Measurements from ENCODE around the gene SLC6A19. TPM values are rescaled to one million over a fixed set of nuclear protein-coding genes. Genes with fewer than 3 reads are reported as not detected.

Gene SLC6A19
- total RNA-seq, 1 experiment from 2014 or later, result not detected

DNA sequence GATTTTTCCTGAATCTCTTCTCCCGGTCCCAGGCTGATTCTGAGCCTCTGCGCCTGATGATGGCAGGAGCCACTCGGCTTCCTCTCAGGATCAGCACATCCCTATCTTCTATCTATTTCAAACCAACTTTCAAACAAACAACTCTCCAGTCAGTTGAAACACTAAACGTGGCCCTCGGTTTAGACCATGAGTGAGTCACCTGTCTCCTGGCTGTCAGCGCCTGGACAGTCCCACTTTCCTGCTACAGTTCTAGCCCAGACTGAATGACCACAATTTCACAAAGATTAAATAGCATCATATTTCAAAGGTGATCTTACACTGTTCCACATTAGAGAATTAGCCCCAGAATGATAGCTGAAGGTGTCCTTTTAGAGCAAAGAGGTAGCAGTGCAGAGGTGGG, 6.2 kb downstream of the SLC6A19 start:
- no peaks in the 10 kb centered on the region for H3K4me1 ChIP-seq (ENCODE audit: insufficient read depth, low read length, poor library complexity, severe bottlenecking)
- BruUV-seq (replicated peaks), result no TSS peak
- H3K9me3 ChIP-seq (ENCODE audit: low read depth, low read length, poor library complexity, severe bottlenecking), result no peaks in the 10 kb centered on the region
- intact Hi-C loops (cut with micrococcal nuclease; ENCODE audit: unreplicated experiment), result no loop called here
- H3K27me3 ChIP-seq (replicated peaks; ENCODE audit: insufficient read depth, low read depth, low read length, poor library complexity), result peaks cover 57% of the 10 kb centered on the region
- ChIA-PET CTCF (interaction anchor here (0.5 kb wide), 1 partner anchor 930 kb away, joined by 4 read pairs; no protein-coding TSS in a partner anchor), POLR2A (ENCODE audit: low non-redundant PET) (no interaction called here)
- no peak overlapping the region for H3K27ac ChIP-seq (ENCODE audit: low read depth, low read length, poor library complexity, severe bottlenecking)
- no peak for TF ChIP-seq EZH2 (IDR thresholded peaks at IDR 0.05; ENCODE audit: borderline replicate concordance, low read depth, low read length, poor library complexity, severe bottlenecking)
- TF ChIP-seq, protein P1, sequence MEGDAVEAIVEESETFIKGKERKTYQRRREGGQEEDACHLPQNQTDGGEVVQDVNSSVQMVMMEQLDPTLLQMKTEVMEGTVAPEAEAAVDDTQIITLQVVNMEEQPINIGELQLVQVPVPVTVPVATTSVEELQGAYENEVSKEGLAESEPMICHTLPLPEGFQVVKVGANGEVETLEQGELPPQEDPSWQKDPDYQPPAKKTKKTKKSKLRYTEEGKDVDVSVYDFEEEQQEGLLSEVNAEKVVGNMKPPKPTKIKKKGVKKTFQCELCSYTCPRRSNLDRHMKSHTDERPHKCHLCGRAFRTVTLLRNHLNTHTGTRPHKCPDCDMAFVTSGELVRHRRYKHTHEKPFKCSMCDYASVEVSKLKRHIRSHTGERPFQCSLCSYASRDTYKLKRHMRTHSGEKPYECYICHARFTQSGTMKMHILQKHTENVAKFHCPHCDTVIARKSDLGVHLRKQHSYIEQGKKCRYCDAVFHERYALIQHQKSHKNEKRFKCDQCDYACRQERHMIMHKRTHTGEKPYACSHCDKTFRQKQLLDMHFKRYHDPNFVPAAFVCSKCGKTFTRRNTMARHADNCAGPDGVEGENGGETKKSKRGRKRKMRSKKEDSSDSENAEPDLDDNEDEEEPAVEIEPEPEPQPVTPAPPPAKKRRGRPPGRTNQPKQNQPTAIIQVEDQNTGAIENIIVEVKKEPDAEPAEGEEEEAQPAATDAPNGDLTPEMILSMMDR (conservative IDR thresholded peaks at IDR 0.05; ENCODE audit: low read depth, low read length), result no peak
- H3K36me3 ChIP-seq (ENCODE audit: insufficient read depth, low read length, poor library complexity, severe bottlenecking), result no peaks in the 10 kb centered on the region
- DNase-seq (ENCODE audit: low spot score), result no peak
- H3K4me3 ChIP-seq (ENCODE audit: low read depth, low read length, poor library complexity, severe bottlenecking), result no peak overlapping the region

GRCh38 chr5:1208221-1208742, 6.9 kb downstream of the SLC6A19 start:
- intact Hi-C loops (cut with micrococcal nuclease; ENCODE audit: unreplicated experiment), result no loop called here
- Histone ChIP-seq H3K4me3 (ENCODE audit: low read depth, low read length, poor library complexity, severe bottlenecking) (no peak overlapping the region), H3K27ac (ENCODE audit: low read depth, low read length, poor library complexity, severe bottlenecking) (no peak overlapping the region), H3K27me3 (replicated peaks; ENCODE audit: insufficient read depth, low read depth, low read length, poor library complexity) (peaks cover 50% of the 10 kb centered on the region), H3K9me3 (ENCODE audit: low read depth, low read length, poor library complexity, severe bottlenecking) (no peaks in the 10 kb centered on the region), H3K4me1 (ENCODE audit: insufficient read depth, low read length, poor library complexity, severe bottlenecking) (no peaks in the 10 kb centered on the region), H3K36me3 (ENCODE audit: insufficient read depth, low read length, poor library complexity, severe bottlenecking) (no peaks in the 10 kb centered on the region)
- POLR2A ChIA-PET (ENCODE audit: low non-redundant PET), result interaction anchor here (0.6 kb wide), 1 partner anchor 386 kb away, joined by 11 read pairs; no protein-coding TSS in a partner anchor
- no TSS peak for BruUV-seq (replicated peaks)
- CTCF ChIA-PET, result interaction anchor here (0.5 kb wide), 1 partner anchor 931 kb away, joined by 4 read pairs; no protein-coding TSS in a partner anchor
- DNase-seq (ENCODE audit: low spot score), result no peak
- TF ChIP-seq, protein P1 (conservative IDR thresholded peaks at IDR 0.05; ENCODE audit: low read depth, low read length), result no peak
- no peak for TF ChIP-seq EZH2 (IDR thresholded peaks at IDR 0.05; ENCODE audit: borderline replicate concordance, low read depth, low read length, poor library complexity, severe bottlenecking)

GRCh38 chr5:1208743-1209488, 7.5 kb downstream of the SLC6A19 start:
- Histone ChIP-seq H3K27me3 (replicated peaks; ENCODE audit: insufficient read depth, low read depth, low read length, poor library complexity) (peaks cover 44% of the 10 kb centered on the region), H3K36me3 (ENCODE audit: insufficient read depth, low read length, poor library complexity, severe bottlenecking) (no peaks in the 10 kb centered on the region), H3K4me1 (ENCODE audit: insufficient read depth, low read length, poor library complexity, severe bottlenecking) (no peaks in the 10 kb centered on the region), H3K9me3 (ENCODE audit: low read depth, low read length, poor library complexity, severe bottlenecking) (no peaks in the 10 kb centered on the region), H3K27ac (ENCODE audit: low read depth, low read length, poor library complexity, severe bottlenecking) (no peak overlapping the region), H3K4me3 (ENCODE audit: low read depth, low read length, poor library complexity, severe bottlenecking) (no peak overlapping the region)
- DNase-seq (ENCODE audit: low spot score), result no peak
- no peak for TF ChIP-seq EZH2 (IDR thresholded peaks at IDR 0.05; ENCODE audit: borderline replicate concordance, low read depth, low read length, poor library complexity, severe bottlenecking)
- TF ChIP-seq, protein P1 (conservative IDR thresholded peaks at IDR 0.05; ENCODE audit: low read depth, low read length), result peak; percentile 46
- BruUV-seq (replicated peaks), result no TSS peak
- CTCF ChIA-PET, result interaction anchor here (0.5 kb wide), 1 partner anchor 434 kb away, joined by 3 read pairs; no protein-coding TSS in a partner anchor
- intact Hi-C loops (cut with micrococcal nuclease; ENCODE audit: unreplicated experiment), result no loop called here
- POLR2A ChIA-PET (ENCODE audit: low non-redundant PET), result interaction anchor here (0.6 kb wide), 1 partner anchor 385 kb away, joined by 11 read pairs; no protein-coding TSS in a partner anchor

Measured in A673 (cell line).